Glutamatergic neuron (in vitro differentiated cells): ENCODE data around the gene IGFN1. TPM values are rescaled to one million over a fixed set of nuclear protein-coding genes. Genes with fewer than 3 reads are reported as not detected.

Source experiments
- DNase-seq: peaks from one replicate; pipeline ENCODE4 v3.0.0; 2022
- H3K27ac Mint-ChIP-seq: one replicate; pipeline ENCODE4 v1.8.0; 2020; ENCODE audit warnings: mild to moderate bottlenecking, mixed read lengths, inconsistent platforms; ENCODE audit not compliant: unreplicated experiment
- H3K27me3 Mint-ChIP-seq: one replicate; pipeline ENCODE4 v1.8.0; 2020; ENCODE audit warnings: mild to moderate bottlenecking, moderate library complexity, mixed read lengths, inconsistent platforms; ENCODE audit not compliant: unreplicated experiment
- H3K36me3 Mint-ChIP-seq: one replicate; pipeline ENCODE4 v1.8.0; 2020; ENCODE audit warnings: mild to moderate bottlenecking, mixed read lengths, inconsistent platforms; ENCODE audit not compliant: unreplicated experiment
- H3K4me1 Mint-ChIP-seq: one replicate; pipeline ENCODE4 v1.8.0; 2020; ENCODE audit warnings: mild to moderate bottlenecking, low read depth, mixed read lengths, inconsistent platforms; ENCODE audit not compliant: unreplicated experiment
- H3K4me3 Mint-ChIP-seq: one replicate; pipeline ENCODE4 v1.8.0; 2020; ENCODE audit warnings: mild to moderate bottlenecking, mixed read lengths, inconsistent platforms; ENCODE audit not compliant: unreplicated experiment
- H3K9me3 Mint-ChIP-seq: one replicate; pipeline ENCODE4 v1.8.0; 2020; ENCODE audit warnings: mild to moderate bottlenecking, moderate library complexity, mixed read lengths, inconsistent platforms; ENCODE audit not compliant: unreplicated experiment
- total RNA-seq: library from RNA; stranded (reverse); fragmentation: NEBNext Ultra II Directional; extraction: Animal tissue kit (Norgen Biotek cat#: 25700); gene quantifications from one replicate; pipeline ENCODE4 v1.2.1, GENCODE V29; 2021; ENCODE audit not compliant: unreplicated experiment
- TF ChIP-seq, protein P1 (sequence below): fragments of 200-600 bp; sonication (generic); IDR thresholded peaks from one replicate; pipeline ENCODE4 v1.5.0; 2021; ENCODE audit not compliant: partially characterized antibody, unreplicated experiment

Gene IGFN1
- total RNA-seq, 1 donor from 2014 or later: 1.9 TPM

DNA sequence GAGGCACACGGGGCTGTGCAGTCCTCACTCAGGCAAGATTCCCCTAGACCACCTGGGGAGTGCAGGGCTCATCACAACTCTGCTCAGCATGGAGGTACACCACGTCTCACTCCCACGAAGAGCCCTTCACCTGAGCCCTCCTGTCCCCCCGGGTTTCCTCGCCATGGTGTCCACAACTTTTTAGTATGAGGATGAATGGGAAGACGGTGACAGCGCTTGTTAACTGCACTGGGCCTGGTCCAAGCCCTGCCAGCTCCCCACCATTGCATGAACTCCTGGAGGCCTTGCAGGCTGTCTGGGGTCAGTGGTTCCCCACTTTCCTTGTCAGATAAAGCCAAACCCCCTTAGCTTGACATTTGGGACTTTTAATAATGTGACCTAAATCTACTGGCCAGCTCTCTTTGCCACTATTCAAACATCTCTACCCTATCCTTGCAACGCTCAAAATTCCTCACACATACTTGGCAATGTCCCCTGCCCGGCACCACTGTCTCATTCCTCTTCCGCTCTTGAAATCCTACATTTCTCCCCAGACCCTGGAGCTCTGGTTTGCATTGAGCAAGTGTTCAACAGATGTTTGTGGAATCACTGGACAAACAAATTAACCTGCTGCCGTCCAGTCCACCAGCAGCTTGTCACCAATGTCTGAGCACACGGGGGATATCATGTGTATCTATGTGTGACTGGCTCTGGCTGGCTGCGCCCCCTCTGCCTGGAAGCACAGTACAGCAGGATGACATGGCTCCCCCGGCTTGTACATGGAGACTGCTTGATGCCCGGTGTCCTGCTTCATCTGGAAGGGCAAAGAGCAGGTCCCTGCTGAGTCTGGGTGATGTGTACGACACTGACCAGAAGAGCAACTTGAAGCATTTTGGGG, 47.5 kb upstream of the IGFN1 start:
- H3K4me3 Mint-ChIP-seq: no peak overlapping the region
- no peak overlapping the region for H3K27ac Mint-ChIP-seq
- no peak for DNase-seq
- H3K27me3 Mint-ChIP-seq: peaks cover 7% of the 10 kb centered on the region
- H3K36me3 Mint-ChIP-seq: no peaks in the 10 kb centered on the region
- TF ChIP-seq, protein P1, sequence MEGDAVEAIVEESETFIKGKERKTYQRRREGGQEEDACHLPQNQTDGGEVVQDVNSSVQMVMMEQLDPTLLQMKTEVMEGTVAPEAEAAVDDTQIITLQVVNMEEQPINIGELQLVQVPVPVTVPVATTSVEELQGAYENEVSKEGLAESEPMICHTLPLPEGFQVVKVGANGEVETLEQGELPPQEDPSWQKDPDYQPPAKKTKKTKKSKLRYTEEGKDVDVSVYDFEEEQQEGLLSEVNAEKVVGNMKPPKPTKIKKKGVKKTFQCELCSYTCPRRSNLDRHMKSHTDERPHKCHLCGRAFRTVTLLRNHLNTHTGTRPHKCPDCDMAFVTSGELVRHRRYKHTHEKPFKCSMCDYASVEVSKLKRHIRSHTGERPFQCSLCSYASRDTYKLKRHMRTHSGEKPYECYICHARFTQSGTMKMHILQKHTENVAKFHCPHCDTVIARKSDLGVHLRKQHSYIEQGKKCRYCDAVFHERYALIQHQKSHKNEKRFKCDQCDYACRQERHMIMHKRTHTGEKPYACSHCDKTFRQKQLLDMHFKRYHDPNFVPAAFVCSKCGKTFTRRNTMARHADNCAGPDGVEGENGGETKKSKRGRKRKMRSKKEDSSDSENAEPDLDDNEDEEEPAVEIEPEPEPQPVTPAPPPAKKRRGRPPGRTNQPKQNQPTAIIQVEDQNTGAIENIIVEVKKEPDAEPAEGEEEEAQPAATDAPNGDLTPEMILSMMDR: no peak
- H3K4me1 Mint-ChIP-seq: peaks cover 26% of the 10 kb centered on the region
- H3K9me3 Mint-ChIP-seq: peaks cover 2% of the 10 kb centered on the region

DNA sequence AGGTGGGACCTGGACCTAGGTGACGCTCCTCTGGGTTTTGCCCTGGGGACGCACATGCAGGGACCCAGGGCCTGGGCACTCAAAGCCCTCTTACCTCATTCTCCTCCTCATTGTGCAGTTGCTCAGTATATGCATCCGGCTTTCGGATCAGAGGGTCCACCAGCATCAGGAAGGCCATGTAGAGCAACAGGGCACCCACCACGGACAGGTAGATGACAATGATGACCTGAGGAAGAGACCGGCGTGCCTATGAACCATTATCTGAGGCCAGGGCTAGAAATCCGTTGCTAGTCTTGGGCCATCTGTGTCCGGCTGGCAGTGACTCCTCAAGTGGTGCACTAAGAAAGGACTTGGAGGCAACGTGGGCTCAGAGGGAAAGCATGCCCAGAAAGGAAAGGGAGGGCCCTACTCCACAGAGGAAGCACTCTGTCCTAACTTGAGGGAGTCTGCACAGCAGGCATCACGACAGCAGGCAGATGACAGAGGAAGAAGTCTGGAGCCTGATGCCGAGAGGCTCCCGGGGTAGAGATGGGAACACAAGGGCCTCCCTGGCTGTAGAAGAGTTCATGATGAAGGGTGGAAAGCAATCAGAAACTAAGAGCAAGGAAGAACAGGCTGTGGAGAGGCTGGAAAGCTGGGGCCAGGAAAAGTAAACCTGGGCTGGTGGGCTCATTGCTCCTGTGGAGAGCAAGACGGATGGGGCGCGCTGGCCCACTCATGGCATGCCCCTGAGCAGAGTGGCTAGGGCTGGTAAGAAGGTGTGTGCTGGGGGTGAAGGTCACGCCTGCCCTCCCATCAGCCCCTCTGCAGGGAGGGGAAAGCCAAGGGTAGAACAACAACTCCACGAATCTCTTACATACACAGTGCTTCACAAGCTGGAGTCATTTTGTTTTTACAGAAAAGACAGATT, 46.6 kb upstream of the IGFN1 start:
- peaks cover 24% of the 10 kb centered on the region for H3K4me1 Mint-ChIP-seq
- H3K27ac Mint-ChIP-seq: no peak overlapping the region
- peaks cover 2% of the 10 kb centered on the region for H3K9me3 Mint-ChIP-seq
- H3K36me3 Mint-ChIP-seq: no peaks in the 10 kb centered on the region
- no peak overlapping the region for H3K4me3 Mint-ChIP-seq
- TF ChIP-seq, protein P1: no peak
- DNase-seq: no peak
- peaks cover 7% of the 10 kb centered on the region for H3K27me3 Mint-ChIP-seq

- DNase-seq: no peak
- Mint-ChIP-seq H3K27me3 (peaks cover 4% of the 10 kb centered on the region), H3K4me1 (peaks cover 19% of the 10 kb centered on the region), H3K4me3 (peak overlapping the region; percentile 28), H3K9me3 (peaks cover 2% of the 10 kb centered on the region), H3K27ac (no peak overlapping the region), H3K36me3 (no peaks in the 10 kb centered on the region)
- TF ChIP-seq, protein P1: no peak
Measured at GRCh38 chr1:201144701-201145100, 45.9 kb upstream of the IGFN1 start.

GRCh38 chr1:201145132-201145531, 45.5 kb upstream of the IGFN1 start:
- Mint-ChIP-seq H3K4me1 (peaks cover 15% of the 10 kb centered on the region), H3K36me3 (no peaks in the 10 kb centered on the region), H3K27me3 (peaks cover 4% of the 10 kb centered on the region), H3K4me3 (peak overlapping the region; percentile 28), H3K9me3 (peaks cover 2% of the 10 kb centered on the region), H3K27ac (no peak overlapping the region)
- DNase-seq: no peak
- TF ChIP-seq, protein P1: no peak
